Fibroblast of mammary gland (primary cell): ENCODE data around the gene MAP4K5.

Source experiments
- DNase-seq: peaks from one replicate; pipeline ENCODE4 v3.0.0-alpha.2; 2010; ENCODE audit warnings: low read depth
- H3K4me3 ChIP-seq: 2 replicates; pipeline ENCODE4 v1.5.1; 2011; ENCODE audit warnings: low read depth, mild to moderate bottlenecking, low read length, moderate library complexity; ENCODE audit not compliant: control insufficient read depth
- TF ChIP-seq, protein P1 (sequence below): conservative IDR thresholded peaks from 2 replicates; pipeline ENCODE4 v1.5.1; 2011; ENCODE audit warnings: low read depth, low read length, inconsistent platforms; ENCODE audit not compliant: control insufficient read depth, insufficient read depth

MAP4K5 gene

DNA sequence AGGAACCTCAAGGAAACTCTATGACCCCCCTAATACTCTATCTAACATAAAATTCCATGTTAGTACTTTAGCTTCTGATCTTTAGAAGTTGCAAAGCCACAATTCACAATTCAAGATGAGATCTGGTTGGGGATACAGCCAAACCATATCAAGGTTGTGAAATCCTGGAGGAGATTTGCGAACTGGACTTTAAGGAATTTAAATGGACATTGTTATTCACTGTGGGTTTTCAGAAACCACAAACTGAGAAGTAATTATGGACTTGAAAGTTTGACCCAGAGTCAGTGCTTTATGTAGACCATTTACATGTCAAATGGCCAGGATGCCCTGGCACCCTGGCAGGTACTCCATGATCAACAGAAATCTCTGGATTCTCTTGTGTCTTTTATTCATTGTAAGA lies 121.4 kb downstream of the MAP4K5 start:
- TF ChIP-seq, protein P1, sequence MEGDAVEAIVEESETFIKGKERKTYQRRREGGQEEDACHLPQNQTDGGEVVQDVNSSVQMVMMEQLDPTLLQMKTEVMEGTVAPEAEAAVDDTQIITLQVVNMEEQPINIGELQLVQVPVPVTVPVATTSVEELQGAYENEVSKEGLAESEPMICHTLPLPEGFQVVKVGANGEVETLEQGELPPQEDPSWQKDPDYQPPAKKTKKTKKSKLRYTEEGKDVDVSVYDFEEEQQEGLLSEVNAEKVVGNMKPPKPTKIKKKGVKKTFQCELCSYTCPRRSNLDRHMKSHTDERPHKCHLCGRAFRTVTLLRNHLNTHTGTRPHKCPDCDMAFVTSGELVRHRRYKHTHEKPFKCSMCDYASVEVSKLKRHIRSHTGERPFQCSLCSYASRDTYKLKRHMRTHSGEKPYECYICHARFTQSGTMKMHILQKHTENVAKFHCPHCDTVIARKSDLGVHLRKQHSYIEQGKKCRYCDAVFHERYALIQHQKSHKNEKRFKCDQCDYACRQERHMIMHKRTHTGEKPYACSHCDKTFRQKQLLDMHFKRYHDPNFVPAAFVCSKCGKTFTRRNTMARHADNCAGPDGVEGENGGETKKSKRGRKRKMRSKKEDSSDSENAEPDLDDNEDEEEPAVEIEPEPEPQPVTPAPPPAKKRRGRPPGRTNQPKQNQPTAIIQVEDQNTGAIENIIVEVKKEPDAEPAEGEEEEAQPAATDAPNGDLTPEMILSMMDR, result no peak
- peak; percentile 80 for DNase-seq
- H3K4me3 ChIP-seq, result no peak overlapping the region

DNA sequence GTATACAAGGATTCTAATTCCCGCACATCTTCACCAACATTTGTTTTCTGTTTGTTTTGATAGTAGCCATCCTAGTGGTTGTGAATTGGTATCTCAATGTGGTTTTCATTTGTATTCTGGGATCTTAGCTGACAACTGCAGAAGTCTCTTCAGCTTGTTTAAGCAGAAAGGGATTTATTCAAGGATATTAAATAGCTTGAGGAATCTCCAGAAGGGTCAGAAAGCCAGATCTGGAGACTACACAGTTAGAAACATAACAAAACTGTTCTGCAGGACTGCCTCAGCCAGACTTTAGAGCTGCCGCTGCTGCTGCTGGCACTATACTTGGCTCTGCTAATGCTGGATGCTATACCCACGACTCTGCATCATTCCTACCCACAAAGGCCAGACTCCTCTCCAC lies 122.3 kb downstream of the MAP4K5 start:
- TF ChIP-seq, protein P1, result no peak
- no peak for DNase-seq
- H3K4me3 ChIP-seq, result no peak overlapping the region

DNA sequence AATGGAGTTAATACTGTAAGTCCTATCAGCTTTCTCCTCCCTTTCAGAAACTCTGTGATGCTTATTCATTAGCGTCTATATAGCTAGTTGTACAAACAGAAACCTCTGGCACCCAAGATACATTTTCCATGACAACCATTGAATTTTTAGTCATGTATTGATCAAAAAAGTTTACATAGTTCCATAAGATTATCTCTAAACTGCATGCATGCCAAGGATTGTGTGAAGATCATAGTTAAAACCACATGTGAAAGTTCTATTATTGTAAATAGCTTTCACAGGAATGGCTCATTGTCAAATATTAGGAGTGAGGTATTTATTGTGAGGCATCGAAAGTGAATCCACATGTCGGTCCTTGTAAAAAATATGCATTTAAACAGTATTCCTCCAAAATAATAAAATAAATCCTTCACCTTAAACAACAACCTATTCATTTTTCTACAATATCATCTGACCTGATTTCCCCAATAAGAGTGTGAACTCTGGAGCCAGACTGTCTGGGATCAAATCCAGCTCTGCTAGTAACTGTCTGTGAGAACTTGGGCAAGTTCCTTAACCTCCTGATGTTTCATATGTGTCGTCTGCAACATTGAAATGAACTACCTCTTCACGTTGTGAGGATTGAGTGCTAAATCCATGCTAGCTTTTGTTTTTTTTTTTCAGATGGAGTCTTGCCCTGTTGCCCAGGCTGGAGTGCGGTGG lies 125.1 kb downstream of the MAP4K5 start:
- DNase-seq, result peak; percentile 40
- TF ChIP-seq, protein P1, result no peak
- no peak overlapping the region for H3K4me3 ChIP-seq

DNA sequence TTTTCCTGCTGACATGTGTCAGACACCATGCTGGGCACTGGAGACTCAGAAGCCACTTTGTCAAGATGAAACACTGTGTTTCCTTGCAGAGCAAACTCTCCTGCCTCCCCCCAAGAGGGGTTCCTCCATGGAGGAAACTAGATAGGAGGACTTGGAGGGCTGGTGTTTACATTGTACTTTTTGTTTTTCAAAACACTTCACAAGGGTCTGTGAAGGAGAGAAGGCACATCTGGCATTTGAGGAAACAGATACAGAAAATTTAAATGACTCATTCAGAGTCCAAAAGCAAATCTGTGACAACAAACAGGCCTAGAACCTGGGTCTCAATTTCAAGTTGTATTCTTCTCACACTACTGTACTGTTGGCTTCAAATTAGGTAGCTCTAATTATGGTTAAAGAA lies 128.9 kb downstream of the MAP4K5 start:
- peak; percentile 25 for DNase-seq
- H3K4me3 ChIP-seq, result no peak overlapping the region
- TF ChIP-seq, protein P1, result no peak

DNA sequence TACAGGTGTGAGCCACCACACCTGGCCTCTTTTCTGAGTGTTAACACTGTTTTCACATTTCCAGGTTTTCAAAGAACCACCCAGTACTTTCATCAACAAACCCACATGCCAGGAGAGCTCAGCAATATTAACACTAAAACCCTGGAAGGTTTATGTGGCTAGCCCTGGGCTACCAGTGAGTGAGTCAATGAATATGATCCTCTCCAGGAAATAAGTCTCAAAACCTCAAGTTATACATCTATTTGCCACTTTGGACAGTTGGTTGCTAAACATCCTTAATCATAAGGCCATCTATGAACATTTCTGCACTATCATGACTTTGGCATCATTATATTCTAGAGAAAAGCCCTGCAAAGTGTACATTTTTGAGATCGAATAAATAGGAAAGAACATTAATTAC lies 129.4 kb downstream of the MAP4K5 start:
- TF ChIP-seq, protein P1, result no peak
- peak; percentile 27 for DNase-seq
- no peak overlapping the region for H3K4me3 ChIP-seq

DNA sequence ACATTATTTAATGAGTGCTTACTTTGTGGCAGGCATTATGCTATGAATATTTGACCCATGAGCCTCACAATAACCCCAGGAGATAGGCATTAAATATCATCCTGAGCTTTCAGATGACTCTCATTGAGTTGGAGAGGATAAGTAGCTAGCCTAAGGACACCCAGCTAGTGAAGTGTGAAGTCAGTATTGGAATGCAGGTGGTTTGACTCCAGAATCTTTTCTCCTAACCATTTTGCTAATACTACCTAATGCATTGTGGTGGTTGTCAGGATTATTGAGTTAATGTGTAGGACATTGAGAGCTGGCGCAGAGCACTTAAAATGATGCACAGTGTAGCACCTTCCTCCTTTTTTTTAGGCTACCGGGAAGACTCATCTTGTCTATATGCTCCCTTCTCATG lies 131.9 kb downstream of the MAP4K5 start:
- H3K4me3 ChIP-seq, result no peak overlapping the region
- TF ChIP-seq, protein P1, result no peak
- DNase-seq, result no peak
